Measurements from ENCODE around the gene GABBR2.
A peak's percentile ranks its signal among the peaks of the same experiment; 100 is the strongest.

Gene GABBR2

GRCh38 chr9:98402019-98402840 lies 306.5 kb downstream of the GABBR2 start:
- no peak for DNase-seq (ENCODE audit: low spot score)

DNA sequence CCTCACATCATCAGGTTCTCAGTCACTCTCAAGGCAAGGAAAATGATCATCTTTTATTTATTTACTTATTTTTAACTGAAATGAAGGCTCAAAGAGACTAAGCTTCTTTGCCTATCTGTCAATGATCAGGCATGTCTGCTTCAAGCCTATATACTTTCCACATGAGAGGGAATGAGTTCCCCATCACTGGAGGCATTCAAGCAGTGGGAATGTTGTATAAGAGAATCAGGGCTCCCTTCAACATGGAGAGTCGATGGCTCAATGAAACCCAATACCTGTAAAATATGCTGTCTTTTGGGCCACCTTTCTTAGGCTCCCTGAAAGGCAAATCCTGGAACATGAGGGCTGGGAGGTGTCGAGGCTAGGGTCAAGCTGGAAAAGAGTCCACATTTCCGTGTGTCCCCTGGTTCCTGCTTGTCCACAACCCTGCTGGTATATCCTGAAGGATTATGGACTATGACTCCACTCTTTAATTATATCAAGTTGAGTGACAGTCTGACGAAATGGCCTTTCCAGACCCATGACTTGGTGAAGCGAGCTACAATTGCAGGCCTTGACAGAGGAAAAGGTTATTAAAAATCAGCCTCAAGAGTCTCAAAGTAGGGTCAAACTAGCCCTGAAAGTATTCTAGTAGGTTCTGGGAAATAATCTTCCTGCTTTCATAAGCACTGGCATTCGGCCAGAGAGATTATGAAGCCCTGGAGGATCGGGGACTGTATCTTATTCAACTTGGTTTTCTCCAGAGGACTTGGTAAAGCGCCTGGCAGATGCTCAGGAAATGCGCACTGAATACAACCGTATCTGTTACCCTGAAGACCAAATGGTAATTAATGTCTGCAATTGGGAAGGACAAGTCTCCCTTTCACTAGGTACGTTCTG lies 307.4 kb downstream of the GABBR2 start:
- no peak for DNase-seq (ENCODE audit: low spot score)

DNA sequence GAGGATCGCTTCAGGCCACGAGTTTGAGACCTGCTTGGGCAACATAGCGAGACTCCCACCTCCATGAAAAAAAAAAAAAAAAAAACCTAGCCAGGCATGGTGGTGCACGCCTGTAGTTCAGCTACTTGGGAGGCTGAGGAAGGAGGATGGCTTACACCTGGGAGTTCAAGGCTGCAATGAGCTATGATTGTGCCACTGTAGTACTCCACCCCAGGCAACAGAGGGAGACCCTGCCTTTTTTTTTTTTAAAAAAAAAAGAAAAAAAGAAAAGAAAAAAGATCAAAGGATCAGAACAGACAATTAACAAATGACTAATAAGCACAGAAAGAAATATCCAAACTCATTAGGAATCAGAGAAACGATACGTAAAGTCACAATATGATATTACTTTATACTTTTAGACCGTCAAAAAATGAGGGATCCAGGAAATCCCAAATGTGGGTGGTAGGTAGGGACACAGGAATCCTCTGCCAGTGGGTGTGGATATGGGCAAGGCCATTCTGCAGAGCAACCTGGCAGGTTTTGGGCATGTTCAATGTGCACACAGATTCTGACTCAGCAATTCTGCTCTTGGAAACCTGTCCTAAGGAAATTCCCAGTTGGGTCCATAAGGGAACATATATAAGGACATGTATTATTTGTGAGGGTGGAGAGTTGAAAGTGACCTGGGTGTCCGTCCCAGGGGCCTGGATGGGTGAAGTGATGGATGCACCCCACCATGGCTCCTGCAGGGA lies 308.6 kb downstream of the GABBR2 start:
- no peak for DNase-seq (ENCODE audit: low spot score)

GRCh38 chr9:98396656-98397055 lies 312.1 kb downstream of the GABBR2 start:
- no peak for DNase-seq (ENCODE audit: low spot score)

DNA sequence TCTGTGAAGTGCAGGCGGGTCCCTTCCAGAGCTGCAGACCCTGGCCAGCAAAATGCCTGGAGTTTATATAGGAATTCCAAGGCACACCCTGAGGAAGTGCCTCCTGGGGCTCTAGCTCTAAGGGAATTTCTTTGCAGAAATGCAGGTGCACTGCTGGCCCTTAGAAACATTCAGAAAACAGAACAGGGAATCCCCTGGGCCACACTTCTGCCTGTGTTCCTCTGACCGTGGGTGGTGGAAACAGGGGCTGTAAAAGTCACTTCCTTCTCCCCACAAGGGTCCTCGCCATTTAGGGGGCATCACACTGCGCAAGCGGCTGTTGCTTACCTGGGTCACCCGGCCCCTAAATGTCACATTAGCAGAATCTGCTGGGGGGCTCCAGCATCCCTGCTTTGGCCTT lies 312.5 kb downstream of the GABBR2 start:
- DNase-seq (ENCODE audit: low spot score) = no peak

DNA sequence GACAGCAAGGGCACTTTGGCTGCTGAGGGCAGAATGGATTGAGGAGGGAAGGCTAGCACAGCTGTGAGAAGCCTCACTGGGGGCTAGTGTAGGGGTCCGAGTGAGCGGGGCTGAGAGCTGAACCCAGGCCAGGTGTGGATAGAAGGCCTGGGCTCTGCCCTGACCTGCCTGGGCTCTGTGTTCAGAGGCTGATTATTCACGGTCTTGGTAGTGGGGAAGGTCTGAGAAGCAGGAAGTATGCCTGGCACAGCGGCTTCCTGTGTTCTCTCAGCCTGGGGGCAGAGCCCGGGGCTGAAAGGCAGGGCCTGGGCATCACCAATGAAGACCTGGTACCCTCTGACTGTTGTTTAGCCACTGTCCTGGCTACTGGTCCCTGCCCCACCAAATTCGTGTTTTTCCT lies 316.9 kb downstream of the GABBR2 start:
- DNase-seq (ENCODE audit: low spot score) = no peak

DNA sequence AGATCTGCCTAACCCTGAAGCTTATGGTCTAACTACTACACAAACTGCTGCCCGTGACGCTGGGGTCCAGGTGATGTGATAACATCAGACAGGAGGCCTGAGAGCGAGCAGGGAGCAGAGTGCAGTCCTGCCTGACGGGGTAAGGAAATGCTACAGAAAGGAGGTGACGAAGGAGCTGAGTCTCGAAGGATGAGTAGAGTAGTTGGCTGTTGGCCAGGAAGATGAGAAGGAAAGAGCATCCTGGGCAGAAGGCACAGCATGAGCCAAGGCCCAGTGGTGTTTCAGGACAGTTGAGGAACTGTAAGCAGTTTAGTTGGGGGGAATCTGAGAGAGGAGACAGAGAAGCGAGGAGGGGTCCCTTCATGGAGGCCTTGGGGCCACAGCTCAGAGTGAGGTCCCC lies 317.3 kb downstream of the GABBR2 start:
- no peak for DNase-seq (ENCODE audit: low spot score)

DNA sequence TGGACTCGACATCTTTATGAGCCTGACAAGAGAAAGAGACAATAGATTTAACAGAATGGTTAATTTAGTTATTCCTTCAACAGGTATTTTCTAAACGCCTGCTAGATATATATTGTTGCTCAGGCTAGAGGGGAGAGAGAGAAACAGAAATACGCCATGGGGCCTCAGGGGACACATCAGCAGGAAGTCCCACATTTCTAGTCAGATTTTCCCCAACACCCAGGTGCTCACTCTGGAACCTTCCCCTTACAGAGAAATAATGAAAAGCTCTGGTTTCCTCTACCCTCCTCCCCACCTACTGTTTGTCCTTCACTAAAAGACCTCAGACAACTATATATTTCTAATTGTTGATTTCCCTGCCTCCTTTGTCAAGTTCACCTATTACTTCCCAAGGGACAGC lies 323.0 kb downstream of the GABBR2 start:
- DNase-seq (ENCODE audit: low spot score) = no peak

DNA sequence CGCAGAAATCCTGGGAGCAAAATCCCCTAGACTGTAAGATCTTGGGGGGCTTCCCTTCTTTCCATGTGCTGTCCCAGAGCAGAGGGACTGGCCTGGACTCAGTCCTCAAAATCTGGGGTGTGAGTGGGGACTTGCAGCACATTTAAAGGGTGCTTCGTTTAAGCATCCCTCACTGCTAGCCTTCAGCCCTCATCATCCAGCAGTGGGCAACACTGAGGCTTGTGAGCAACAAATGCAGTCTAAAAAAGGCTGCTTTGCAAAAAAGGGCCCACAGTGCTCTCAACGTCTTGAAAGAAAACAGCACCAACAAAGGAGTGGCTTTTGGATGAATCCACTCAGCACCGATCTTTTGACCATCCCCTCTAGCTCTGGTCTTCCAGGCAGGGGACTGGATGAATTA lies 325.0 kb downstream of the GABBR2 start:
- DNase-seq (ENCODE audit: low spot score) = no peak

DNA sequence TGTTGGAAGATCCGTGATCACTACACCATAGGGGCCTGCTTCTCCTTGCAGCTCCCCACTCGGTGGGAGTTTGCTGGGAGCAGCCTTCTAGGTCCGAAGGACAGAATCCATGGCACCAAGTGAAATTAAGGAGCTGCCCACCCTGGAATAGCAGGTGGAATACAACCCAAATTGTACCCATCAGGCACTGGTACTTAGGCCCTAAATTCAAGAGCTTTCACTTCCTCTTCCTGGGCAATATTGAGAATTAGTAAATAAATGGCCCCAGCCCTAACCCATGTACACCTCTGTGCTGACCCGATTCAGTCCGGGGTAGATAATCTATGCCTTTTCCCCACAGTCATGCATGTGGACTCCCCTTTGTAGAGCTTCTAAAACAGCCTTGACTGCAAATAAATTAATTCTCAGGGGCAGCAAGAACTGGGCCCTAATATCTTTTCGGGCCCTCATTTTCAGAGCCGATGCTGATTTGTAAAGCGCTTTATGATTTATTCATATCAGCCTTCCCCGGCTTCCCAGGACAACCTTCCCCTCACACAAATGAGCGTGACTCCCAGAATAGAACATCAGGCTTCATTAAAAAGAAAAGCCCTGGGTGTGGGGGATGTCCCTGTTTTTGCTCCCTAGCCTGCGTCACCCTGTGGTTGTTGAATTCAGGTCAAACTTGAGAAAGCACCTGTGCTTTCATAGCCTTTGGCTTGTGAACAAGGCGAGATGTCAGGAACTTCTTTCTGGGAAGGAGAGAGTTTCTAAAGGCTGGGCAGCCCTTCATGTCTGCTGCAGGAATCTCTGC lies 327.2 kb downstream of the GABBR2 start:
- no peak for DNase-seq (ENCODE audit: low spot score)

DNA sequence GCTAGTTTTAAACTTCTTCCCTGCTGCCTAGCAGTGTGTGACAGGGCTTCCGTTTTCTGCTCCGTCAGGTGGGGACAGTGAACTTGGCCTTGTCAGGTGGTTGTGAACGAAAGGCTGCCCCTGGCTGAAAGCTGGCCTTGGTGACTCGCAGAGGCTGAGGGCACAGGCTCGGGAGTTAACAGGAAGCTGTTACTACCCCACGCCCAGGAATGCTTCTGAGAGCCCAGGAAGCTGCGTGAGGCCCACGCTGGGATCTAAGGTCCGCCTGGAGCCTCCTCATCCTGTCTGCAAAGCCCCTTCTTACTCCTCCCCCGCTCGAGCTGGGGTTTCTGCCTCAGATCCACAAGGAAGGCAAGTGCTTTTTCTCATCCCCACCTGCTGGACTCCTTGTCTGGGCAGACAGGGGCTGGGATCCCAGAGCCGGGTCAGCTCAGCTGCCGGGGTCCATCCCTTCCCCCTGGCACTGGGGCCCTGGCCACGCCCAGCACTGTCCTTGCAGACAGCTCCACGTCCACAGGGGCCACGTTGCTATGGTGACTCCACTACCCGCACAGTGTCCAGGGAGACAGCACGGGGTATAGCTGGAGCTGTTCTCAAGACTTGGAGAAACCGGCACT lies 328.6 kb downstream of the GABBR2 start:
- no peak for DNase-seq (ENCODE audit: low spot score)

- no peak for DNase-seq (ENCODE audit: low spot score)
Observed at GRCh38 chr9:98379572-98379971, 329.2 kb downstream of the GABBR2 start.

- no peak for DNase-seq (ENCODE audit: low spot score)
Observed at GRCh38 chr9:98378794-98379193, 329.9 kb downstream of the GABBR2 start.

DNA sequence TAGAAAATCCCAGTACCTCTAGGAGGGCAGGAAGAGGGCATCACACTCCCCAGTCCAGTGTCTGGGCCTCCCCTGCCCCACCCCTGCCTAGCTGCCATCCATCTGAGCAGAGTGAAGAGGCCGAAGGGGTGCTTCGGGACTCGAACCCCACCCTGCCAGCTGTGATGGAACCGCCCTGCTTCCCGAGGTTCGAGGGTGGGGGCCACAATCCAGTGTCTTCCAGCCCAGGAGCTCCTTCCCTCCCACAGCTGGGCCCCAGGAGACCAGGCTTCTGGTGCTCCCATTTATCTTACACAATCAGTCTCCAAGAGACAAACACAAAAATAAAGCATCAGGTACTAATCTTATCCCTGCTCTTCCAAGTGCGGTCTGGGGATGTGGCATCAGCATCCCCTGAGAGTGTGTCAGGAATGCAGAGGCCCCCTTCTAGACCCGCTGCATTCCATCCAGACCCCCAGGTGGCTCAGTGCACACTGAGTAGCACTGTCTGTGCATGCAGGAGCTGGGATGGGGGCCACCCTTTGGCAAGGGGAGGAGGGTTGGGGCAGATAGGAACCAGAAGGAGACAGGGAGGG lies 330.4 kb downstream of the GABBR2 start:
- DNase-seq (ENCODE audit: low spot score) = no peak

DNA sequence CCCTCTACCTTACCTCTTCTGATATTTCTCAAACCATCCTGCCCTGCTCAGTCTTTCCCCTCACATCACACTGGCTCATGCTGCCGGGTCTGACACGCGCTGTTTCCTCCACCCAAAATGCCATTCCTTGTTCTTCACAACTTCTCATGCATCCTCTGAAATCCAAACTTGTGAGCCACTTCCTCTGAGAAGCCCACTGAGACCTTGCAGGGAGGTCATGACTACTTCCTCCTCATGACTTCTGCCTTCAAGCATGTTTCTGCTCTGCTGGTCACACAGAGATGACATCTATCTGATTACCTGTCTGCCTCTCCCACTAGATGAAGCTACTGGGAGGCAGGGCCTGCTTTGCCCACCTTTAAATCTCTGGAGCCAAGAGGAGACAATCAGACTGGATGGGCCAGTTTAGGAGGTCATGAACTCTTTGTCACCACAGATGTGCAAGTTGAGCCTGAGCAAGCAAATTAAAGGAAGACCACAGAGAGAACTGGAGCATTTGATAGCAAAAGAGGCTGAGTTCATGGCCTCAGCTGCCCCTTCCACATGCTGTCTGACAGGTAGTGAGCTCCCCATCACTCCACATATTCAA lies 333.5 kb downstream of the GABBR2 start:
- no peak for DNase-seq (ENCODE audit: low spot score)

GRCh38 chr9:98374385-98375051 lies 334.2 kb downstream of the GABBR2 start:
- DNase-seq (ENCODE audit: low spot score) = no peak

DNA sequence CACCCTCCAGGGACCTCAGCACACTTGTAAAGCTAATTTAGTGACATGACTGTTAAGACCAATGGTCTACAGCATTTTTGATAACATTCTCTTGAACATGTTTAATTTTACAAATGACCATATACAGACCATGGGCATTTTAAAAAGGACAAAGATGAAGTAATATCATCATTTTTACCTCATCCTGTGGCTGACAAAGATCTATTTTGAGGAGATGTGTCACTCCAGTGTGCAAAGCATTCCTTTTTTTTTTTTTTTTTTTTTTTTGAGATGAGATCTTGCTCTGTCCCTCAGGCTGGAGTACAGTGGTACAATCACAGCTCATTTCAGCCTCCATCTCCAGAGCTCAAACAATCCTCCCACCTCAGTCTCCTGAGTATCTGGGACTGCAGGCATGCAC lies 335.1 kb downstream of the GABBR2 start:
- DNase-seq (ENCODE audit: low spot score) = no peak

- peak; percentile 48 for DNase-seq (ENCODE audit: low spot score)
Observed at GRCh38 chr9:98372077-98372836, 336.5 kb downstream of the GABBR2 start.

GRCh38 chr9:98370976-98371315 lies 337.8 kb downstream of the GABBR2 start:
- no peak for DNase-seq (ENCODE audit: low spot score)

All from globus pallidus (tissue), 1 donor.